Thoracic aorta (tissue), 2 donors: ENCODE measurements around the gene NAT8L. TPM values are rescaled to one million over a fixed set of nuclear protein-coding genes. Genes with fewer than 3 reads are reported as not detected.

Experiments used
- ATAC-seq: fragments of 150-250 bp; one replicate; pipeline ENCODE4 v1.8.0; 2017; ENCODE audit warnings: low read depth; ENCODE audit not compliant: insufficient number of reproducible peaks, low FRiP score
- DNase-seq: peaks from one replicate; pipeline ENCODE4 v3.0.0-alpha.2; 2020; ENCODE audit warnings: low spot score
- H3K27ac ChIP-seq, 2 donors: fragments of 200-600 bp; sonication (generic); 1 replicate in 1 of 2; 2 replicates in 1 of 2; pipeline ENCODE4 v1.5.1; 2016; ENCODE audit warnings: mild to moderate bottlenecking in 2 of 2, moderate library complexity in 2 of 2
- H3K27me3 ChIP-seq: fragments of 200-600 bp; sonication (generic); replicated peaks from 2 replicates; pipeline ENCODE4 v1.6.0; 2016; ENCODE audit warnings: mild to moderate bottlenecking; ENCODE audit not compliant: insufficient read depth
- H3K36me3 ChIP-seq: fragments of 200-600 bp; sonication (generic); one replicate; pipeline ENCODE4 v1.5.1; 2016
- H3K4me1 ChIP-seq, 2 donors: fragments of 200-600 bp; sonication (generic); 1 replicate in 1 of 2; 2 replicates in 1 of 2; pipeline versions ENCODE4 v1.5.1 to v1.6.0; 2016; ENCODE audit warnings: low read depth in 2 of 2, mild to moderate bottlenecking in 1 of 2; ENCODE audit not compliant: control insufficient read depth in 1 of 2
- H3K4me3 ChIP-seq: fragments of 200-600 bp; sonication (generic); 2 replicates; pipeline ENCODE4 v1.5.1; 2016; ENCODE audit warnings: mild to moderate bottlenecking
- H3K9me3 ChIP-seq: fragments of 200-600 bp; sonication (generic); 2 replicates; pipeline ENCODE4 v1.5.1; 2016
- total RNA-seq, 2 donors: library from RNA; depleted of rRNA; stranded (reverse); fragments of >200 nt; gene quantifications; one replicate each; pipeline versions ENCODE4 v1.1.0 to v1.2.3, GENCODE V29; 2016
- TF ChIP-seq, protein P1 (sequence below): fragments of 200-600 bp; sonication (generic); IDR thresholded peaks from one replicate; pipeline ENCODE4 v1.5.1; 2019; ENCODE audit warnings: antibody characterized with exemption

The NAT8L gene
- total RNA-seq, 2 donors from 2014 or later: under 0.01 TPM; not detected in 1

DNA sequence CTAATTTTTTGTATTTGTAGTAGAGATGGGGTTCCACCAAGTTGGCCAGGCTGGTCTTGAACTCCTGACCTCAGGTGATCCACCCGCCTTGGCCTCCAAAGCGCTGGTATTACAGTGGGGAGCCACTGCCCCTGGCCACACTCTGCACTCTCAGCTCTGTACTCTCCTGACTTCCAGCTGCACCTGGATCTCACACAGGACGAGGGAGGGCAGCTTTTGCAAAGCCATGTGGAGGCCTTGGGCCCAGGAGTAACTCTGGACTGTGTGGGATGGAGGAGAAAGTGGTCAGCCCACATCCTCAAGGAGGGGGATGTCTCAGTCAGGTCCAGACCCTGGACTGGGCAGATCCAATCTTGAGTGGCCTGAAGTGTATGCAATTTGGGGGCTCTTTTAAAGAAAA, 23.0 kb downstream of the NAT8L start:
- Histone ChIP-seq H3K36me3 (no peaks in the 10 kb centered on the region), H3K27ac (no peak overlapping the region), H3K4me1 (no peaks in the 10 kb centered on the region), H3K27me3 (no peaks in the 10 kb centered on the region), H3K4me3 (no peak overlapping the region), H3K9me3 (no peaks in the 10 kb centered on the region)
- ATAC-seq (no peak), DNase-seq (no peak)
- TF ChIP-seq, protein P1, sequence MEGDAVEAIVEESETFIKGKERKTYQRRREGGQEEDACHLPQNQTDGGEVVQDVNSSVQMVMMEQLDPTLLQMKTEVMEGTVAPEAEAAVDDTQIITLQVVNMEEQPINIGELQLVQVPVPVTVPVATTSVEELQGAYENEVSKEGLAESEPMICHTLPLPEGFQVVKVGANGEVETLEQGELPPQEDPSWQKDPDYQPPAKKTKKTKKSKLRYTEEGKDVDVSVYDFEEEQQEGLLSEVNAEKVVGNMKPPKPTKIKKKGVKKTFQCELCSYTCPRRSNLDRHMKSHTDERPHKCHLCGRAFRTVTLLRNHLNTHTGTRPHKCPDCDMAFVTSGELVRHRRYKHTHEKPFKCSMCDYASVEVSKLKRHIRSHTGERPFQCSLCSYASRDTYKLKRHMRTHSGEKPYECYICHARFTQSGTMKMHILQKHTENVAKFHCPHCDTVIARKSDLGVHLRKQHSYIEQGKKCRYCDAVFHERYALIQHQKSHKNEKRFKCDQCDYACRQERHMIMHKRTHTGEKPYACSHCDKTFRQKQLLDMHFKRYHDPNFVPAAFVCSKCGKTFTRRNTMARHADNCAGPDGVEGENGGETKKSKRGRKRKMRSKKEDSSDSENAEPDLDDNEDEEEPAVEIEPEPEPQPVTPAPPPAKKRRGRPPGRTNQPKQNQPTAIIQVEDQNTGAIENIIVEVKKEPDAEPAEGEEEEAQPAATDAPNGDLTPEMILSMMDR: no peak

DNA sequence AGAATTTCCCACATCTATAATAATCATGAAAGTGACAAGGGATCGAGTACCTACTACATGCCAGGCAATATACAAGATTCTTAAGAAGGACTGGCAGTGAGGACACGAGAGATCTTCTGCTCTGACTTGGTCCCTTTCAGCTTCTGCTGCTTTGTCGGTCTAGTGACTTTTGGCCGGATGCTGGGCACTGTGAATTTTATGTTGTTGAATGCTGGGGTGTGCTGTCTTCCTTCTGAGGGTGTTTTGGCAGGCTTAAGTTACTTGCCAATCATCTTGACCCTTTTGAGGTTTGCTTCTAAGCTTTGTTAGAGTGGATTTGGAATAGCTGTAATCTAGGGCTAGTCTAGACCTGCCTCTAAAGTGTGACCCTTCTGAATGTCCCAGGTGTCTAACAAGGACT, 23.5 kb downstream of the NAT8L start:
- H3K36me3 ChIP-seq: no peaks in the 10 kb centered on the region
- ATAC-seq: no peak
- DNase-seq: no peak
- H3K4me1 ChIP-seq: no peaks in the 10 kb centered on the region
- no peaks in the 10 kb centered on the region for H3K9me3 ChIP-seq
- TF ChIP-seq, protein P1: no peak
- H3K27me3 ChIP-seq: no peaks in the 10 kb centered on the region
- no peak overlapping the region for H3K27ac ChIP-seq
- H3K4me3 ChIP-seq: no peak overlapping the region

DNA sequence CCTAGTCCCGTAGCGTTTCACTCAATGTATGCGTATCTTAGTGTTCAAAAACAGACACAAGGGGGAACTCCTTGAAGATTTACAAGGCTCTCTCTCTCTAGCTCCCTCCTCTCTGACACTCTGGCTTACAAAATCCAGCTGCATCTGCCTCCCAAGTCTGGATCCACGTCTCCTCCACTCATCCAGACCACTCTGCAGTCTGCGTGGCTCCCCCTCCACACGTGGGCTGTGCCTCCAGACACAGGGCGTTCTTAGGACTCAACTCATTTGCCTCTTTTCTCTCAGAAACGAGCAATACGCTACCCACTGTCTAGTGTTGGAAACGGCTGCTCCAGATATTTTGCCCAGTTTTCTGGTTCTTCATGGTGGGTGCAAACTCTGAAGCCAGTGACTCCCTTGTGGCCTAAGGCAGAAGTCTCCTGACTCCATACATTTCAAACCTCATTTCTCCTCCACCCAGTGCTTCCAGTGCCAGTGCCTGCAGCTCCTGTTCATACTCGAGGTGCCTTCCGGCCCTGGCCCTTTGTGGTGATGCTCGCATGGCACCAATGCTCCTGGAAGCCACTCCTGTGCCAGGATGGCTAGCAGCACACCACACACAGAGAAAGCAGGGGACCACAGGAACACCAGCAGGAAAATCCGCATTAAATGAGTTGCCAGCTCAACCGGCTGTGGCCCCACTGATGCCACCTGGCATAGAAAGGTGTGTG, 24.1 kb downstream of the NAT8L start:
- H3K36me3 ChIP-seq: no peaks in the 10 kb centered on the region
- no peaks in the 10 kb centered on the region for H3K4me1 ChIP-seq
- H3K4me3 ChIP-seq: no peak overlapping the region
- DNase-seq (no peak), ATAC-seq (no peak)
- H3K27me3 ChIP-seq: no peaks in the 10 kb centered on the region
- no peak overlapping the region for H3K27ac ChIP-seq
- TF ChIP-seq, protein P1: no peak
- H3K9me3 ChIP-seq: no peaks in the 10 kb centered on the region

DNA sequence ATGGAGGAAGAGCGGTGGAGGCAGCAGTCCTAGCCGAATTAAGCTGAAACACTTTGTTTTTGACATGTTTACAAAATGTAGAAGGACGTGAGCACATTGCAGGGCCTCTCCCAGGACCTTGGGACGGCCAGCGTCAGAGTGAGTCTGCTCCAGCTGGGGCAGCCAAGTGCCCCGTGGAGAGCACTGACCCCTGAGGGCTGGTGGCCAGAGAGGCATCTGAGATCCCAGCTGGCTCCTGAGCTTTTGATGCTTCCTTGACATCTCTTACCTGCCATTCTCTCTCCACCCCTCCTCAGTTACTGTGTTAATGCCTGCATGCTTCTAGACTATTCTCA, 24.7 kb downstream of the NAT8L start:
- ATAC-seq: no peak
- DNase-seq: no peak
- Histone ChIP-seq H3K36me3 (no peaks in the 10 kb centered on the region), H3K27me3 (no peaks in the 10 kb centered on the region), H3K4me1 (no peaks in the 10 kb centered on the region), H3K27ac (no peak overlapping the region), H3K4me3 (no peak overlapping the region), H3K9me3 (no peaks in the 10 kb centered on the region)
- TF ChIP-seq, protein P1: no peak

DNA sequence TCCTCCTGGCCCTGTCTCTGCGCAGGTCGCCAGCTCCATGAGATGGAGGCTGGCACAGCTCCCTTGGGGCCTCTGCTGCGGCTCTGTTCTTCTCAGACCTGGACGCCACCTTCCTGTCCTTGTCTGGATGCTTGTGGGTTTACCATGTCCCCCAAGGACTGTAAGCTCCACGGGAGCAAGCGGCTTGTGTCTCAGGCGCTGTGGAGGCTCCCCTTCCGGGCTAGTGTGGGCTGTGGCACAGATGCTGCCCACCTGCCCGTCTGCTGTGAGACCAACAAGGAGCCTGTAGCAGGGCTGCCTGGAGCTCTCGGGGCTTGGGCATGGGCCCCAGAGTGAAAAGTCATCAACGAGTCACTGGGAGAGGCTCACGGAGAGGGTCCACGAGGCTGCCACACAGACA, 25.2 kb downstream of the NAT8L start:
- Histone ChIP-seq H3K4me1 (no peaks in the 10 kb centered on the region), H3K9me3 (no peaks in the 10 kb centered on the region), H3K27me3 (no peaks in the 10 kb centered on the region), H3K4me3 (no peak overlapping the region), H3K36me3 (no peaks in the 10 kb centered on the region), H3K27ac (no peak overlapping the region)
- DNase-seq: no peak
- ATAC-seq: no peak
- TF ChIP-seq, protein P1: no peak
